HepG2 (cell line): ENCODE results near the gene WDR6. TPM values are rescaled to one million over a fixed set of nuclear protein-coding genes. Genes with fewer than 3 reads are reported as not detected.

Experiments used
- ATAC-seq: fragments of 200-7000 bp; cut with Tn5 transposase; 3 replicates; pipeline ENCODE4 v1.9.1; 2020; ENCODE audit warnings: mild to moderate bottlenecking, moderate library complexity
- BruUV-seq: library from RNA; stranded (reverse); fragments of 400-500 nt; replicated peaks from 2 replicates; lab custom pipeline; 2021; lab: Mats Ljungman, UMichigan
- CTCF ChIA-PET: fragments of 300-600 bp; formaldehyde crosslinking; extraction: SDS; loops from one replicate; lab custom pipeline; 2021; ENCODE audit warnings: low total read pairs, inconsistent platforms, low intra/inter-chr PET ratio; lab: Yijun Ruan, JAX
- POLR2A ChIA-PET: fragments of 350-600 bp; sonication (Branson Sonifier 250); formaldehyde crosslinking; loops from one replicate; lab custom pipeline; 2020; ENCODE audit warnings: antibody characterized with exemption, inconsistent platforms; lab: Yijun Ruan, JAX
- DNase-seq: peaks from one replicate; pipeline ENCODE4 v3.0.0-alpha.2; 2015; ENCODE audit warnings: low spot score
- FAIRE-seq: peaks from 3 replicates; lab custom pipeline; 2011; peaks lifted over from hg19 to GRCh38; lab: Jason Lieb, UNC
- H2AFZ ChIP-seq: one replicate; pipeline ENCODE4 v1.6.1; 2011; ENCODE audit warnings: low read length, inconsistent platforms
- H3K27ac ChIP-seq: fragments of 300-600 bp; 3 replicates; pipeline ENCODE4 v1.8.0; 2011; ENCODE audit warnings: mixed run types, mild to moderate bottlenecking, mixed read lengths, low read length, inconsistent platforms; ENCODE audit not compliant: insufficient read depth; ENCODE audit errors: extremely low read length
- H3K27me3 ChIP-seq, 2 experiments: fragments of 200-600 bp in 1 of 2; 2 replicates in 1 of 2; 3 replicates in 1 of 2; pipeline versions ENCODE4 v1.6.0 to v1.8.0; 2011; ENCODE audit warnings: low read length in 2 of 2, mild to moderate bottlenecking in 2 of 2, moderate library complexity in 2 of 2, inconsistent platforms in 1 of 2; ENCODE audit not compliant: insufficient read depth in 2 of 2, control insufficient read depth in 1 of 2
- H3K36me3 ChIP-seq, 2 experiments: fragments of 200-600 bp in 1 of 2; replicated peaks in 1 of 2; 2 replicates in 1 of 2; 3 replicates in 1 of 2; pipeline versions ENCODE4 v1.5.1 to v1.8.0; 2011; ENCODE audit warnings: low read length in 2 of 2, inconsistent platforms in 1 of 2; ENCODE audit not compliant: insufficient read depth in 2 of 2, control insufficient read depth in 1 of 2
- H3K4me1 ChIP-seq: 2 replicates; pipeline ENCODE4 v1.5.1; 2012; ENCODE audit warnings: low read length, inconsistent platforms; ENCODE audit not compliant: insufficient read depth
- H3K4me2 ChIP-seq: 2 replicates; pipeline ENCODE4 v1.6.0; 2011; ENCODE audit warnings: low read depth, low read length, inconsistent platforms
- H3K4me3 ChIP-seq, 3 experiments: fragments of 200-600 bp in 1 of 3; sonication (generic), shearing (Covaris generic) in 1 of 3; replicated peaks in 1 of 3; 2 replicates each; pipeline ENCODE4 v1.5.1; 2011 to 2016; ENCODE audit warnings: low read length in 3 of 3, inconsistent platforms in 2 of 3, low read depth in 2 of 3, mild to moderate bottlenecking in 2 of 3, control low read depth in 1 of 3, mixed read lengths in 1 of 3; ENCODE audit not compliant: insufficient read depth in 1 of 3
- H3K79me2 ChIP-seq: one replicate; pipeline ENCODE4 v1.6.1; 2011; ENCODE audit warnings: low read length, inconsistent platforms; ENCODE audit not compliant: insufficient read depth
- H3K9ac ChIP-seq: 2 replicates; pipeline ENCODE4 v1.6.0; 2011; ENCODE audit warnings: mild to moderate bottlenecking, low read depth, low read length, inconsistent platforms; ENCODE audit not compliant: insufficient read depth
- H3K9me3 ChIP-seq: 2 replicates; pipeline ENCODE4 v1.5.1; 2012; ENCODE audit warnings: mild to moderate bottlenecking, low read length
- H4K20me1 ChIP-seq: 2 replicates; pipeline ENCODE4 v1.6.0; 2011; ENCODE audit warnings: inconsistent platforms, mild to moderate bottlenecking, low read length, moderate library complexity; ENCODE audit not compliant: insufficient read depth
- ERF ChIP-seq: IDR thresholded peaks from 2 replicates; pipeline ENCODE4 v1.6.1; 2018; ENCODE audit warnings: missing biosample characterization, missing genetic modification reagents
- NFRKB ChIP-seq: fragments of 450-650 bp; IDR thresholded peaks from 2 replicates; pipeline ENCODE4 v1.6.1; 2017
- SCMH1 ChIP-seq: sonication (generic); formaldehyde crosslinking; IDR thresholded peaks from 2 replicates; pipeline ENCODE4 v1.9.0; 2021; ENCODE audit warnings: missing genetic modification reagents, mild to moderate bottlenecking, borderline replicate concordance
- TBX2 ChIP-seq: sonication (generic); formaldehyde crosslinking; IDR thresholded peaks from 2 replicates; pipeline ENCODE4 v1.5.0; 2020; ENCODE audit warnings: missing genetic modification reagents, mild to moderate bottlenecking, borderline replicate concordance
- ZNF207 ChIP-seq: fragments of 450-650 bp; IDR thresholded peaks from 2 replicates; pipeline ENCODE4 v1.6.1; 2016; ENCODE audit warnings: antibody characterized with exemption, borderline replicate concordance
- ZNF367 ChIP-seq: sonication (generic); formaldehyde crosslinking; IDR thresholded peaks from 2 replicates; pipeline ENCODE4 v1.4.0; 2020; ENCODE audit warnings: missing genetic modification reagents, borderline replicate concordance
- ZNF543 ChIP-seq: sonication (generic); formaldehyde crosslinking; IDR thresholded peaks from 2 replicates; pipeline ENCODE4 v1.4.0; 2020; ENCODE audit warnings: mild to moderate bottlenecking, missing genetic modification reagents
- ZNF549 ChIP-seq: sonication (generic); formaldehyde crosslinking; IDR thresholded peaks from 2 replicates; pipeline ENCODE4 v1.5.0; 2020; ENCODE audit warnings: missing genetic modification reagents
- WGBS: methylation state at CpG from one replicate; pipeline ENCODE4 v1.1.6; 2017; ENCODE audit warnings: low lambda C conversion rate; 5-methylcytosine and 5-hydroxymethylcytosine counted together
- in situ Hi-C: cut with HindIII; loops from 2 replicates; pipeline ENCODE4 v1.10.0; 2017; ENCODE audit warnings: low pct_unique_long_range_greater_than_20kb; ENCODE audit not compliant: extremely low pct_ligation_motif_present
- intact Hi-C: fragments of 100-400 bp; cut with micrococcal nuclease; formaldehyde crosslinking; loops from one replicate; pipeline ENCODE4 v1.10.0; 2022; ENCODE audit not compliant: unreplicated experiment
- polyA plus RNA-seq, 8 experiments: library from polyadenylated mRNA; depleted of rRNA in 3 of 8; stranded (reverse) in 7 of 8; unstranded in 1 of 8; fragments of >200 nt; fragmentation: Illumina TruSeq in 4 of 8; extraction: Trizol in 4 of 8; gene quantifications; 2 replicates each; pipeline versions ENCODE4 v1.2.1 to v1.2.3, GENCODE V29; 2011 to 2016; ENCODE audit warnings: low read depth in 4 of 8, missing spikeins in 1 of 8, mixed read lengths in 1 of 8; ENCODE audit not compliant: insufficient read depth in 1 of 8
- total RNA-seq, 5 experiments: library from RNA; depleted of rRNA; stranded (reverse); fragments of >200 nt; fragmentation: Illumina TruSeq; extraction: Trizol; gene quantifications; 2 replicates each; pipeline ENCODE4 v1.2.3, GENCODE V29; 2016; ENCODE audit warnings: low read depth in 1 of 5
- TF ChIP-seq, protein P1 (sequence below), 2 experiments: sonication (generic) in 1 of 2; formaldehyde crosslinking in 1 of 2; IDR thresholded peaks; 2 replicates each; pipeline versions ENCODE4 v1.6.1 to v1.9.0; 2014 to 2022; ENCODE audit warnings: antibody characterized with exemption in 1 of 2, borderline replicate concordance in 1 of 2, inconsistent platforms in 1 of 2, low read depth in 1 of 2, missing genetic modification reagents in 1 of 2

Gene WDR6
- total and polyA plus RNA-seq, 2 of the 13 experiments (the other 11 are each of a cell fraction or from before 2014, with no cell fraction given) = 73.4 to 139 TPM

DNA sequence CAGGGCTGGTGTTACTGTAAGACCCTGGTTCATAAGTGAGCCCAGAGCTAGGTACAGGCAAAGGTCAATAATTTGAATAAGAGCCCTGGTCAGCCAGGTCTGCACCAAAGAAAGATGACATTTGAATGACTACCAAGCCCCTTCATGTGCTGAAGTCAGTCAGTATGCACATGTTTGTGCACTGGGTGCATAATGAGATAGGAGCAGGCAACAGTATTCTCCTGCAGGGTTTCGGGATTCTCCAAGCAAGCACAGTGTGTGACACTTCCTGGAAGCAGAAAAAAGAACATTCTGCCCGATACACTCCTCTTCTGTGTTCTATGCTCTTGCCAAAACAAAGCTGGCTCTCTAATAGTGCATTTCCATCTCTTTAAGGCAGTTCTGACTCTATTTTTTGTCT is 27.5 kb downstream of the WDR6 start:
- Histone ChIP-seq H3K9me3 (no peaks in the 10 kb centered on the region), H3K4me1 (peaks cover under 1% of the 10 kb centered on the region; the same call in 1 of the 2 replicates), H3K27ac (no peak overlapping the region), H4K20me1 (no peaks in the 10 kb centered on the region), H2AFZ (no peak overlapping the region), H3K27me3 (no peaks in the 10 kb centered on the region), H3K4me2 (no peak overlapping the region), H3K36me3 (peaks cover 24 to 70% of the 10 kb centered on the region in 2 experiments), H3K9ac (no peak overlapping the region), H3K4me3 (no peak overlapping the region), H3K79me2 (no peaks in the 10 kb centered on the region)
- ATAC-seq (no peak), FAIRE-seq (no peak), DNase-seq (no peak)
- no peak for TF ChIP-seq NFRKB
- no peak for TF ChIP-seq TBX2 (CRISPR knock-in tag)
- no peak for TF ChIP-seq ERF (CRISPR knock-in tag)
- no peak for TF ChIP-seq SCMH1 (CRISPR knock-in tag)
- WGBS = 100% methylated on average over 2 of the region's 2 CpGs
- ChIA-PET CTCF (no interaction called here), POLR2A (interaction anchor here (1.3 kb wide), 1 partner anchor 13 kb away, joined by 7 read pairs; the partner anchor contains the start of gene NDUFAF3)
- intact Hi-C loops (no loop called here), in situ Hi-C loops (no loop called here)
- no TSS peak for BruUV-seq

DNA sequence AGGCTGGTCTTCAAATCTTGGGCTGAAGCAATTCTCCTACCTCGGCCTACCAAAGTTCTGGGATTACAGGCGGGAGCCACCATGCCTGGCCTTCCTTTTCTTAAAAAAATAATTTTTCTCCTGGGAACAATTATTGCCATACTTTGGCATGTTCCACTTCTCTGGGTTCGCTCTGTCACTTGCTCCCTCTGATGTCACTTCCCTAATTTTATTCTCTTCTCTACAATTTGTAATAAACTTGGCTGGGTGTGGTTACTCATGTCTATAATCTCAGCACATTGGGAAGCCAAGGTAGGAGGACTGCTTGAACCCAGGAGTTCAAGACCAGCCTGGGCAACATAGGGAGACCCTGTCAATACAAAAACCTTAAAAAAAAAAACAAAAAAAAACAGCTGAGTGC is 28.1 kb downstream of the WDR6 start:
- ATAC-seq = no peak
- H3K79me2 ChIP-seq = no peaks in the 10 kb centered on the region
- no peak overlapping the region for H3K4me2 ChIP-seq
- no peaks in the 10 kb centered on the region for H3K4me1 ChIP-seq
- ChIA-PET POLR2A (interaction anchor here (1.3 kb wide), 1 partner anchor 14 kb away, joined by 7 read pairs; the partner anchor contains the start of gene NDUFAF3), CTCF (no interaction called here)
- no peak overlapping the region for H3K27ac ChIP-seq
- H3K9me3 ChIP-seq = no peaks in the 10 kb centered on the region
- WGBS = 98% methylated on average over 3 of the region's 3 CpGs
- no peak overlapping the region for H3K4me3 ChIP-seq
- intact Hi-C loops = no loop called here
- DNase-seq = no peak
- no TSS peak for BruUV-seq
- peaks cover 23 to 69% of the 10 kb centered on the region in 2 experiments for H3K36me3 ChIP-seq
- H3K27me3 ChIP-seq = no peaks in the 10 kb centered on the region
- H3K9ac ChIP-seq = no peak overlapping the region
- FAIRE-seq = no peak
- H4K20me1 ChIP-seq = no peaks in the 10 kb centered on the region
- no peak overlapping the region for H2AFZ ChIP-seq
- in situ Hi-C loops = no loop called here
- TF ChIP-seq ZNF207 (no peak), ZNF543 (CRISPR knock-in tag) (no peak), ZNF549 (no peak), ZNF367 (CRISPR knock-in tag) (no peak)
- TF ChIP-seq, protein P1, sequence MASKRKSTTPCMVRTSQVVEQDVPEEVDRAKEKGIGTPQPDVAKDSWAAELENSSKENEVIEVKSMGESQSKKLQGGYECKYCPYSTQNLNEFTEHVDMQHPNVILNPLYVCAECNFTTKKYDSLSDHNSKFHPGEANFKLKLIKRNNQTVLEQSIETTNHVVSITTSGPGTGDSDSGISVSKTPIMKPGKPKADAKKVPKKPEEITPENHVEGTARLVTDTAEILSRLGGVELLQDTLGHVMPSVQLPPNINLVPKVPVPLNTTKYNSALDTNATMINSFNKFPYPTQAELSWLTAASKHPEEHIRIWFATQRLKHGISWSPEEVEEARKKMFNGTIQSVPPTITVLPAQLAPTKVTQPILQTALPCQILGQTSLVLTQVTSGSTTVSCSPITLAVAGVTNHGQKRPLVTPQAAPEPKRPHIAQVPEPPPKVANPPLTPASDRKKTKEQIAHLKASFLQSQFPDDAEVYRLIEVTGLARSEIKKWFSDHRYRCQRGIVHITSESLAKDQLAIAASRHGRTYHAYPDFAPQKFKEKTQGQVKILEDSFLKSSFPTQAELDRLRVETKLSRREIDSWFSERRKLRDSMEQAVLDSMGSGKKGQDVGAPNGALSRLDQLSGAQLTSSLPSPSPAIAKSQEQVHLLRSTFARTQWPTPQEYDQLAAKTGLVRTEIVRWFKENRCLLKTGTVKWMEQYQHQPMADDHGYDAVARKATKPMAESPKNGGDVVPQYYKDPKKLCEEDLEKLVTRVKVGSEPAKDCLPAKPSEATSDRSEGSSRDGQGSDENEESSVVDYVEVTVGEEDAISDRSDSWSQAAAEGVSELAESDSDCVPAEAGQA (IDR thresholded peaks at IDR 0.05; ENCODE audit: low read depth) = no peak
- TF ChIP-seq, protein P1 (CRISPR knock-in tag; IDR thresholded peaks at IDR 0.05; ENCODE audit: borderline replicate concordance) = no peak
